HCT116 (cell line): ENCODE results near the gene TNIK. TPM values are rescaled to one million over a fixed set of nuclear protein-coding genes. Genes with fewer than 3 reads are reported as not detected.

Experiments used
- ATAC-seq: fragments of 200-7000 bp; cut with Tn5 transposase; 2 replicates; pipeline ENCODE4 v1.9.1; 2020; ENCODE audit warnings: mild to moderate bottlenecking, moderate library complexity
- BruUV-seq: library from RNA; stranded (reverse); fragments of 400-500 nt; replicated peaks from 2 replicates; lab custom pipeline; 2021; lab: Mats Ljungman, UMichigan
- CTCF ChIA-PET: fragments of 300-600 bp; sonication (Branson Sonifier 250); formaldehyde crosslinking; loops from one replicate; lab custom pipeline; 2021; ENCODE audit warnings: antibody characterized with exemption; lab: Charles Lee
- POLR2A ChIA-PET: fragments of 300-600, 350-600 bp; sonication (Branson Sonifier 250); formaldehyde crosslinking; loops from one replicate; lab custom pipeline; 2021; ENCODE audit warnings: antibody characterized with exemption; lab: Charles Lee
- RAD21 ChIA-PET, 2 experiments: fragments of 300-600 bp; sonication (Branson Sonifier 250); formaldehyde crosslinking; loops; one replicate each; lab custom pipeline; 2023; ENCODE audit warnings: low total read pairs in 2 of 2; ENCODE audit not compliant: uncharacterized antibody in 2 of 2, unreplicated experiment in 2 of 2, low non-redundant PET in 1 of 2; lab: Charles Lee
- DNase-seq: peaks from one replicate; pipeline ENCODE4 v3.0.0-alpha.2; 2010; ENCODE audit warnings: low read depth, low spot score
- H2AFZ ChIP-seq: fragments of 200-600 bp; shearing (Covaris generic), sonication (generic); 2 replicates; pipeline ENCODE4 v1.6.1; 2017; ENCODE audit warnings: low read depth, mixed run types, mixed read lengths, antibody characterized with exemption, low read length; ENCODE audit not compliant: poor library complexity, severe bottlenecking
- H3K27ac ChIP-seq: 2 replicates; pipeline ENCODE4 v1.5.1; 2012; ENCODE audit warnings: low read depth, low read length
- H3K27me3 ChIP-seq: fragments of 200-600 bp; sonication (generic); 2 replicates; pipeline ENCODE4 v1.6.1; 2016; ENCODE audit warnings: mixed run types, low read length, mixed read lengths; ENCODE audit not compliant: insufficient read depth
- H3K36me3 ChIP-seq, 2 experiments: fragments of 200-500 bp in 1 of 2; fragments of 200-600 bp in 1 of 2; sonication (Bioruptor generic) in 1 of 2; sonication (generic) in 1 of 2; 2 replicates each; pipeline versions ENCODE4 v1.5.1 to v1.6.1; 2014 to 2016; ENCODE audit warnings: low read length in 2 of 2, inconsistent platforms in 1 of 2, mixed read lengths in 1 of 2, mixed run types in 1 of 2; ENCODE audit not compliant: insufficient read depth in 2 of 2, control insufficient read depth in 1 of 2
- H3K4me1 ChIP-seq, 2 experiments: fragments of 200-600 bp in 1 of 2; sonication (generic) in 1 of 2; 2 replicates each; pipeline versions ENCODE4 v1.5.1 to v1.6.1; 2012 to 2017; ENCODE audit warnings: low read length in 2 of 2, inconsistent platforms in 1 of 2, mild to moderate bottlenecking in 1 of 2, mixed read lengths in 1 of 2, mixed run types in 1 of 2, moderate library complexity in 1 of 2; ENCODE audit not compliant: insufficient read depth in 2 of 2, control insufficient read depth in 1 of 2
- H3K4me2 ChIP-seq: fragments of 200-600 bp; sonication (generic); 2 replicates; pipeline ENCODE4 v1.6.1; 2017; ENCODE audit warnings: mixed run types, low read length, mixed read lengths
- H3K4me3 ChIP-seq, 2 experiments: fragments of 200-600 bp in 1 of 2; sonication (generic) in 1 of 2; replicated peaks in 1 of 2; 2 replicates each; pipeline ENCODE4 v1.5.1; 2011 to 2016; ENCODE audit warnings: low read length in 2 of 2, control low read depth in 1 of 2, low read depth in 1 of 2, mild to moderate bottlenecking in 1 of 2, mixed read lengths in 1 of 2, mixed run types in 1 of 2
- H3K79me2 ChIP-seq: fragments of 200-600 bp; sonication (generic); 2 replicates; pipeline ENCODE4 v1.6.1; 2017; ENCODE audit warnings: mild to moderate bottlenecking, mixed run types, low read length, moderate library complexity, mixed read lengths; ENCODE audit not compliant: insufficient read depth
- H3K9ac ChIP-seq: fragments of 200-600 bp; sonication (generic); 2 replicates; pipeline ENCODE4 v1.6.1; 2016; ENCODE audit warnings: low read length, mixed read lengths
- H3K9me2 ChIP-seq: fragments of 200-600 bp; sonication (generic), shearing (Covaris generic); 2 replicates; pipeline ENCODE4 v1.6.1; 2017; ENCODE audit warnings: mixed run types, mild to moderate bottlenecking, moderate library complexity; ENCODE audit not compliant: insufficient read depth
- H3K9me3 ChIP-seq, 2 experiments: fragments of 200-500 bp in 1 of 2; fragments of 200-600 bp in 1 of 2; sonication (Bioruptor generic) in 1 of 2; sonication (generic) in 1 of 2; 2 replicates each; pipeline ENCODE4 v1.6.1; 2014 to 2017; ENCODE audit warnings: low read length in 2 of 2, mixed read lengths in 2 of 2, inconsistent platforms in 1 of 2, low read depth in 1 of 2, mild to moderate bottlenecking in 1 of 2, mixed run types in 1 of 2, moderate library complexity in 1 of 2; ENCODE audit not compliant: control insufficient read depth in 1 of 2, insufficient read depth in 1 of 2
- H4K20me1 ChIP-seq: fragments of 200-600 bp; sonication (generic), shearing (Covaris generic); 2 replicates; pipeline ENCODE4 v1.6.1; 2017; ENCODE audit warnings: mixed run types, mild to moderate bottlenecking, moderate library complexity; ENCODE audit not compliant: insufficient read depth
- POLR2A ChIP-seq: IDR thresholded peaks from 2 replicates; pipeline ENCODE4 v1.7.0; 2011; ENCODE audit warnings: borderline replicate concordance; ENCODE audit not compliant: insufficient read depth, insufficient read length; ENCODE audit errors: extremely low read depth
- RAD21 ChIP-seq: IDR thresholded peaks from 2 replicates; pipeline ENCODE4 v1.6.1; 2012; ENCODE audit warnings: low read depth, mild to moderate bottlenecking
- REST ChIP-seq: IDR thresholded peaks from 2 replicates; pipeline ENCODE4 v1.6.1; 2012; ENCODE audit warnings: low read depth
- intact Hi-C: fragments of 100-400 bp; cut with micrococcal nuclease; formaldehyde crosslinking; loops from 2 replicates; pipeline ENCODE4 v1.10.0; 2022
- total RNA-seq: library from RNA; stranded (reverse); gene quantifications from one replicate; pipeline ENCODE4 v1.2.1, GENCODE V29; 2021; ENCODE audit not compliant: unreplicated experiment
- TF ChIP-seq, protein P1 (sequence below), 3 experiments: fragments of 200-600 bp in 1 of 3; sonication (generic) in 1 of 3; IDR thresholded peaks in 2 of 3; conservative IDR thresholded peaks in 1 of 3; 2 replicates each; pipeline ENCODE4 v1.5.1; 2012 to 2017; ENCODE audit warnings: low read depth in 2 of 3, low read length in 2 of 3, antibody characterized with exemption in 1 of 3, borderline replicate concordance in 1 of 3, control low read depth in 1 of 3, mild to moderate bottlenecking in 1 of 3, mixed read lengths in 1 of 3, mixed run types in 1 of 3, moderate library complexity in 1 of 3; ENCODE audit not compliant: insufficient read depth in 1 of 3
- TF ChIP-seq, protein P2 (sequence below): IDR thresholded peaks from 2 replicates; pipeline ENCODE4 v1.6.1; 2012

The TNIK gene
- total RNA-seq, 1 experiment from 2014 or later, result 24.1 TPM

DNA sequence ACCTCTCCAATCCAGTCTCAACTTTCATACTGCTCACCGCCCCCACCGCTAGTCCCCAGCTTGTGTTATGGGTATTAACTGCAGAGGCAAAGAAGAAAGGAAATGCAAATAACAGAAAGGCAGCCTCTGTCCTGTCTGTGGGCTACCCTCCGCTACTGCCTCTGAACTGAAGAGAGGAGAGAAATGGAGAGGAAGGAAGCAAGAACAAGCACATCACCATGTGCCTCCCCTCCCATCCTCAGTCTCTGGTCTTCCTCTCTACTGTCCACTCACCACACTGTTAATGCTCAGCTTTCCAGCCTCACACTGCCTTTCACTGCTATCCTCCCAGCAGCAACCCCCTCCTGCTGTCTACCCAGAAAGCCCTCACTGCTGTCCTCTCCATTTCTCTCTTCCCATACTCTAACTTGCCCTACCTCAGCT, 294.7 kb downstream of the TNIK start:
- no peaks in the 10 kb centered on the region for H3K27me3 ChIP-seq
- TF ChIP-seq REST (no peak), POLR2A (no peak), RAD21 (no peak)
- TF ChIP-seq, protein P1, sequence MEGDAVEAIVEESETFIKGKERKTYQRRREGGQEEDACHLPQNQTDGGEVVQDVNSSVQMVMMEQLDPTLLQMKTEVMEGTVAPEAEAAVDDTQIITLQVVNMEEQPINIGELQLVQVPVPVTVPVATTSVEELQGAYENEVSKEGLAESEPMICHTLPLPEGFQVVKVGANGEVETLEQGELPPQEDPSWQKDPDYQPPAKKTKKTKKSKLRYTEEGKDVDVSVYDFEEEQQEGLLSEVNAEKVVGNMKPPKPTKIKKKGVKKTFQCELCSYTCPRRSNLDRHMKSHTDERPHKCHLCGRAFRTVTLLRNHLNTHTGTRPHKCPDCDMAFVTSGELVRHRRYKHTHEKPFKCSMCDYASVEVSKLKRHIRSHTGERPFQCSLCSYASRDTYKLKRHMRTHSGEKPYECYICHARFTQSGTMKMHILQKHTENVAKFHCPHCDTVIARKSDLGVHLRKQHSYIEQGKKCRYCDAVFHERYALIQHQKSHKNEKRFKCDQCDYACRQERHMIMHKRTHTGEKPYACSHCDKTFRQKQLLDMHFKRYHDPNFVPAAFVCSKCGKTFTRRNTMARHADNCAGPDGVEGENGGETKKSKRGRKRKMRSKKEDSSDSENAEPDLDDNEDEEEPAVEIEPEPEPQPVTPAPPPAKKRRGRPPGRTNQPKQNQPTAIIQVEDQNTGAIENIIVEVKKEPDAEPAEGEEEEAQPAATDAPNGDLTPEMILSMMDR (IDR thresholded peaks at IDR 0.05 in 2 of 3, conservative IDR thresholded peaks at IDR 0.05 in 1 of 3; ENCODE audit: borderline replicate concordance in 1 of 3, insufficient read depth in 1 of 3, low read depth in 2 of 3, low read length in 2 of 3), result no peak
- TF ChIP-seq, protein P2, sequence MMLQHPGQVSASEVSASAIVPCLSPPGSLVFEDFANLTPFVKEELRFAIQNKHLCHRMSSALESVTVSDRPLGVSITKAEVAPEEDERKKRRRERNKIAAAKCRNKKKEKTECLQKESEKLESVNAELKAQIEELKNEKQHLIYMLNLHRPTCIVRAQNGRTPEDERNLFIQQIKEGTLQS, result no peak
- no peak overlapping the region for H3K4me3 ChIP-seq
- ChIA-PET POLR2A (no interaction called here), RAD21 (no interaction called here), CTCF (no interaction called here)
- no TSS peak for BruUV-seq
- H3K9me3 ChIP-seq, result peaks cover 0 to 5% of the 10 kb centered on the region in 2 experiments; a peak in 1 of 4 replicates
- intact Hi-C loops, result loop anchor here (10.0 kb wide), 1 partner anchor 111 kb away; no protein-coding TSS in a partner anchor
- no peaks in the 10 kb centered on the region for H3K36me3 ChIP-seq
- H3K9me2 ChIP-seq, result no peaks in the 10 kb centered on the region
- H3K9ac ChIP-seq, result no peak overlapping the region
- H3K4me2 ChIP-seq, result no peak overlapping the region
- no peak overlapping the region for H2AFZ ChIP-seq
- no peak overlapping the region for H3K27ac ChIP-seq
- DNase-seq, result no peak
- no peak for ATAC-seq
- peaks cover 0 to 10% of the 10 kb centered on the region in 2 experiments; a peak in 1 of 4 replicates for H3K4me1 ChIP-seq
- no peaks in the 10 kb centered on the region for H3K79me2 ChIP-seq
- no peaks in the 10 kb centered on the region for H4K20me1 ChIP-seq
